ENCODE results near the gene OR51B4. TPM values are rescaled to one million over a fixed set of nuclear protein-coding genes. Genes with fewer than 3 reads are reported as not detected.

Gene OR51B4
- polyA plus RNA-seq, 1 donor from 2014 or later: not detected

DNA sequence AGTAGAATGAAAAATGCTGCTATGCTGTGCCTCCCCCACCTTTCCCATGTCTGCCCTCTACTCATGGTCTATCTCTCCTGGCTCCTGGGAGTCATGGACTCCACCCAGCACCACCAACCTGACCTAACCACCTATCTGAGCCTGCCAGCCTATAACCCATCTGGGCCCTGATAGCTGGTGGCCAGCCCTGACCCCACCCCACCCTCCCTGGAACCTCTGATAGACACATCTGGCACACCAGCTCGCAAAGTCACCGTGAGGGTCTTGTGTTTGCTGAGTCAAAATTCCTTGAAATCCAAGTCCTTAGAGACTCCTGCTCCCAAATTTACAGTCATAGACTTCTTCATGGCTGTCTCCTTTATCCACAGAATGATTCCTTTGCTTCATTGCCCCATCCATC, 17.1 kb downstream of the OR51B4 start:
- Histone ChIP-seq H3K9ac (ENCODE audit: low read length) (no peak overlapping the region), H3K4me3 (ENCODE audit: low read length) (no peak overlapping the region), H3F3A (ENCODE audit: insufficient read depth, low read length, poor library complexity, severe bottlenecking) (no peaks in the 10 kb centered on the region), H3K27ac (ENCODE audit: low read length) (no peak overlapping the region), H3K79me2 (replicated peaks; ENCODE audit: insufficient read depth, low read length) (no peaks in the 10 kb centered on the region), H3K9me2 (ENCODE audit: insufficient read depth, low read length) (no peaks in the 10 kb centered on the region), H3K36me3 (ENCODE audit: insufficient read depth, low read length) (no peaks in the 10 kb centered on the region), H3K27me3 (ENCODE audit: insufficient read depth, low read depth, low read length) (no peaks in the 10 kb centered on the region), H3K4me2 (ENCODE audit: low read length) (no peak overlapping the region), H2AFZ (ENCODE audit: low read depth, low read length) (no peak overlapping the region), H4K20me1 (ENCODE audit: insufficient read depth) (no peaks in the 10 kb centered on the region), H3K9me3 (ENCODE audit: low read length) (no peaks in the 10 kb centered on the region)
- no peak for TF ChIP-seq MXI1 (conservative IDR thresholded peaks at IDR 0.05; ENCODE audit: poor library complexity, severe bottlenecking)
- TF ChIP-seq, protein P1, sequence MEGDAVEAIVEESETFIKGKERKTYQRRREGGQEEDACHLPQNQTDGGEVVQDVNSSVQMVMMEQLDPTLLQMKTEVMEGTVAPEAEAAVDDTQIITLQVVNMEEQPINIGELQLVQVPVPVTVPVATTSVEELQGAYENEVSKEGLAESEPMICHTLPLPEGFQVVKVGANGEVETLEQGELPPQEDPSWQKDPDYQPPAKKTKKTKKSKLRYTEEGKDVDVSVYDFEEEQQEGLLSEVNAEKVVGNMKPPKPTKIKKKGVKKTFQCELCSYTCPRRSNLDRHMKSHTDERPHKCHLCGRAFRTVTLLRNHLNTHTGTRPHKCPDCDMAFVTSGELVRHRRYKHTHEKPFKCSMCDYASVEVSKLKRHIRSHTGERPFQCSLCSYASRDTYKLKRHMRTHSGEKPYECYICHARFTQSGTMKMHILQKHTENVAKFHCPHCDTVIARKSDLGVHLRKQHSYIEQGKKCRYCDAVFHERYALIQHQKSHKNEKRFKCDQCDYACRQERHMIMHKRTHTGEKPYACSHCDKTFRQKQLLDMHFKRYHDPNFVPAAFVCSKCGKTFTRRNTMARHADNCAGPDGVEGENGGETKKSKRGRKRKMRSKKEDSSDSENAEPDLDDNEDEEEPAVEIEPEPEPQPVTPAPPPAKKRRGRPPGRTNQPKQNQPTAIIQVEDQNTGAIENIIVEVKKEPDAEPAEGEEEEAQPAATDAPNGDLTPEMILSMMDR (IDR thresholded peaks at IDR 0.05; ENCODE audit: poor library complexity, severe bottlenecking): no peak
- TF ChIP-seq, protein P2, sequence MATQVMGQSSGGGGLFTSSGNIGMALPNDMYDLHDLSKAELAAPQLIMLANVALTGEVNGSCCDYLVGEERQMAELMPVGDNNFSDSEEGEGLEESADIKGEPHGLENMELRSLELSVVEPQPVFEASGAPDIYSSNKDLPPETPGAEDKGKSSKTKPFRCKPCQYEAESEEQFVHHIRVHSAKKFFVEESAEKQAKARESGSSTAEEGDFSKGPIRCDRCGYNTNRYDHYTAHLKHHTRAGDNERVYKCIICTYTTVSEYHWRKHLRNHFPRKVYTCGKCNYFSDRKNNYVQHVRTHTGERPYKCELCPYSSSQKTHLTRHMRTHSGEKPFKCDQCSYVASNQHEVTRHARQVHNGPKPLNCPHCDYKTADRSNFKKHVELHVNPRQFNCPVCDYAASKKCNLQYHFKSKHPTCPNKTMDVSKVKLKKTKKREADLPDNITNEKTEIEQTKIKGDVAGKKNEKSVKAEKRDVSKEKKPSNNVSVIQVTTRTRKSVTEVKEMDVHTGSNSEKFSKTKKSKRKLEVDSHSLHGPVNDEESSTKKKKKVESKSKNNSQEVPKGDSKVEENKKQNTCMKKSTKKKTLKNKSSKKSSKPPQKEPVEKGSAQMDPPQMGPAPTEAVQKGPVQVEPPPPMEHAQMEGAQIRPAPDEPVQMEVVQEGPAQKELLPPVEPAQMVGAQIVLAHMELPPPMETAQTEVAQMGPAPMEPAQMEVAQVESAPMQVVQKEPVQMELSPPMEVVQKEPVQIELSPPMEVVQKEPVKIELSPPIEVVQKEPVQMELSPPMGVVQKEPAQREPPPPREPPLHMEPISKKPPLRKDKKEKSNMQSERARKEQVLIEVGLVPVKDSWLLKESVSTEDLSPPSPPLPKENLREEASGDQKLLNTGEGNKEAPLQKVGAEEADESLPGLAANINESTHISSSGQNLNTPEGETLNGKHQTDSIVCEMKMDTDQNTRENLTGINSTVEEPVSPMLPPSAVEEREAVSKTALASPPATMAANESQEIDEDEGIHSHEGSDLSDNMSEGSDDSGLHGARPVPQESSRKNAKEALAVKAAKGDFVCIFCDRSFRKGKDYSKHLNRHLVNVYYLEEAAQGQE (IDR thresholded peaks at IDR 0.05; ENCODE audit: borderline replicate concordance): no peak
- no peak for TF ChIP-seq SMC3 (conservative IDR thresholded peaks at IDR 0.05; ENCODE audit: poor library complexity)
- TF ChIP-seq POLR2AphosphoS5 (IDR thresholded peaks at IDR 0.05): no peak
- TF ChIP-seq EP300 (conservative IDR thresholded peaks at IDR 0.05; ENCODE audit: poor library complexity, severe bottlenecking): no peak
- TF ChIP-seq RAD21 (conservative IDR thresholded peaks at IDR 0.05): no peak

DNA sequence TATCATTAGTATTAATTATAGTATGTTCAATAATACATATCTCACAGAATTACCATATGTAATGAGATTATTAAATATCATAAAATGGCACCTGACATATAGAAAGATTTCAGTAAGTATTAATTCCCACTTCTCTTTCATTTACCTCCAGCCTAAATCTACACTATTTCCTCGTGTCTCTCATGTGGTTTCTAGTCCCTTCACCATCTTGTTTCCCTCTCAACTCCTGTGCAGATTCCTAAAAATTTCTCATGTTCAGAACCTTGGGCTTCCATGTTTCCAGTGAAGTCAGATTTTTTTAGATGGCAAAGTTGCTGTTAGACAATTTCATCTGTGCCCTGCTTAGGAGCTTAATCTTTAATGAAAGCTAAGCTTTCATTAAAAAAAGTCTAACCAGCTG, 17.9 kb downstream of the OR51B4 start:
- Histone ChIP-seq H3K9ac (ENCODE audit: low read length) (no peak overlapping the region), H3K27me3 (ENCODE audit: insufficient read depth, low read depth, low read length) (no peaks in the 10 kb centered on the region), H3K27ac (ENCODE audit: low read length) (no peak overlapping the region), H2AFZ (ENCODE audit: low read depth, low read length) (no peak overlapping the region), H3K9me2 (ENCODE audit: insufficient read depth, low read length) (no peaks in the 10 kb centered on the region), H3K9me3 (ENCODE audit: low read length) (no peaks in the 10 kb centered on the region), H3F3A (ENCODE audit: insufficient read depth, low read length, poor library complexity, severe bottlenecking) (no peaks in the 10 kb centered on the region), H3K4me3 (ENCODE audit: low read length) (no peak overlapping the region), H3K79me2 (replicated peaks; ENCODE audit: insufficient read depth, low read length) (no peaks in the 10 kb centered on the region), H3K4me2 (ENCODE audit: low read length) (no peak overlapping the region), H3K36me3 (ENCODE audit: insufficient read depth, low read length) (no peaks in the 10 kb centered on the region), H4K20me1 (ENCODE audit: insufficient read depth) (no peaks in the 10 kb centered on the region)
- TF ChIP-seq MXI1 (conservative IDR thresholded peaks at IDR 0.05; ENCODE audit: poor library complexity, severe bottlenecking) (no peak), EP300 (conservative IDR thresholded peaks at IDR 0.05; ENCODE audit: poor library complexity, severe bottlenecking) (no peak), SMC3 (conservative IDR thresholded peaks at IDR 0.05; ENCODE audit: poor library complexity) (no peak), RAD21 (conservative IDR thresholded peaks at IDR 0.05) (no peak), EZH2 (IDR thresholded peaks at IDR 0.05; ENCODE audit: borderline replicate concordance, insufficient read depth, low read length, poor library complexity, severe bottlenecking) (no peak)
- TF ChIP-seq, protein P1 (IDR thresholded peaks at IDR 0.05; ENCODE audit: poor library complexity, severe bottlenecking): no peak
